T follicular helper cell (primary cell): ENCODE measurements around the gene PCDHA6.
"Not testable (repeated sequence)": the region's sequence is repeated elsewhere in the genome, so short reads cannot be mapped to it uniquely, and the experiment has no call there.

Experiments used
- DNase-seq: peaks from one replicate; pipeline ENCODE4 v3.0.0-alpha.2; 2020; ENCODE audit warnings: low read depth
- total RNA-seq, 2 experiments: gene quantifications; one replicate each; lab custom pipeline; 2026; lab: John Stamatoyannopoulos, UW

The PCDHA6 gene, protein sequence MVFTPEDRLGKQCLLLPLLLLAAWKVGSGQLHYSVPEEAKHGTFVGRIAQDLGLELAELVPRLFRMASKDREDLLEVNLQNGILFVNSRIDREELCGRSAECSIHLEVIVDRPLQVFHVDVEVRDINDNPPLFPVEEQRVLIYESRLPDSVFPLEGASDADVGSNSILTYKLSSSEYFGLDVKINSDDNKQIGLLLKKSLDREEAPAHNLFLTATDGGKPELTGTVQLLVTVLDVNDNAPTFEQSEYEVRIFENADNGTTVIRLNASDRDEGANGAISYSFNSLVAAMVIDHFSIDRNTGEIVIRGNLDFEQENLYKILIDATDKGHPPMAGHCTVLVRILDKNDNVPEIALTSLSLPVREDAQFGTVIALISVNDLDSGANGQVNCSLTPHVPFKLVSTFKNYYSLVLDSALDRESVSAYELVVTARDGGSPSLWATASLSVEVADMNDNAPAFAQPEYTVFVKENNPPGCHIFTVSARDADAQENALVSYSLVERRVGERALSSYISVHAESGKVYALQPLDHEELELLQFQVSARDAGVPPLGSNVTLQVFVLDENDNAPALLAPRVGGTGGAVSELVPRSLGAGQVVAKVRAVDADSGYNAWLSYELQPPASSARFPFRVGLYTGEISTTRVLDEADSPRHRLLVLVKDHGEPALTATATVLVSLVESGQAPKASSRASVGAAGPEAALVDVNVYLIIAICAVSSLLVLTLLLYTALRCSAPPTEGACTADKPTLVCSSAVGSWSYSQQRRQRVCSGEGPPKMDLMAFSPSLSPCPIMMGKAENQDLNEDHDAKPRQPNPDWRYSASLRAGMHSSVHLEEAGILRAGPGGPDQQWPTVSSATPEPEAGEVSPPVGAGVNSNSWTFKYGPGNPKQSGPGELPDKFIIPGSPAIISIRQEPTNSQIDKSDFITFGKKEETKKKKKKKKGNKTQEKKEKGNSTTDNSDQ
- 0 reads per million in 2 experiments for total RNA-seq

DNA sequence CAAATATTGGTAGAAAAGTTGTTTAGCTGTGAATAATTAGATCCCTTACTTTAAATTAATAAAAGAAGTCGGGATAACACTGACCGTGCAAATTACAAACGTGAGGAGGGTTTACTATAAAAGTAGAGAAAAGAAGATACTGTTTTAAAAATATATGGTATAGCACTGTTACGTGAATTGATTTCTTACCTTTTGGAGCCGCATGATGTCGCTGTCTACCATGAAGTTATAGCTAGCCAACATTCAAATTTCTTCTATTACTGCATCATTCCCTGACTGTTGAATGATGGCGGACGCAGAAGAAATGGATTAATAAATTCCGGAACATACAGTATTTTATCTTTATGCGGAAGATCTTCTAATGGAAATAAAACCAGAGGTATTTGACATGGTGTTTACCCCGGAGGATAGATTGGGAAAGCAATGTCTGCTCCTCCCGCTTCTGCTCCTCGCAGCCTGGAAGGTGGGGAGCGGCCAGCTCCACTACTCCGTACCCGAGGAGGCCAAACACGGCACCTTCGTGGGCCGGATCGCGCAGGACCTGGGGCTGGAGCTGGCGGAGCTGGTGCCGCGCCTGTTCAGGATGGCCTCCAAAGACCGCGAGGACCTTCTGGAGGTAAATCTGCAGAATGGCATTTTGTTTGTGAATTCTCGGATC lies at the start of gene PCDHA6:
Gene PCDHA6 (plus strand): TSS at position 257 of the 658 bp plus-strand sequence. CDS start 132 bp downstream, at position 389.
- DNase-seq = no peak

DNA sequence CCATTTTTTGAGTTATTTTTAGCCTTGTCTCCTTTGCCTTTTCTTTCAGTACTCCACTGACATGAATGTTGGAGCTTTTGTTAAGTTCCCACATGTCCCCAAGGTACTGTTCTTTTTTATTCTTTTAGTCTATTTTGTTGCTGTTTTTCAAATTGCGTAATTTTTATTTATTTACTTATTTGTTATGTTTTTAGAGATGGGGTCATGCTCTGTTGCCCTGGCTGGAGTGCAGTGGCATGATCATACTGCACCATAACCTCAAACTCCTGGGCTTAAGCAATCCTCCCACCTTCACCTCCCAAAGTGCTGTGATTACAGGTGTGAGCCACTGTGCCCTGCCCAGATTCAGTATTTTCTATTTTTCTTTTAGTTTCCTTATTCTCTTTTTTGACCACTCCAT lies 47.2 kb upstream of the PCDHA6 start:
- DNase-seq = no peak

DNA sequence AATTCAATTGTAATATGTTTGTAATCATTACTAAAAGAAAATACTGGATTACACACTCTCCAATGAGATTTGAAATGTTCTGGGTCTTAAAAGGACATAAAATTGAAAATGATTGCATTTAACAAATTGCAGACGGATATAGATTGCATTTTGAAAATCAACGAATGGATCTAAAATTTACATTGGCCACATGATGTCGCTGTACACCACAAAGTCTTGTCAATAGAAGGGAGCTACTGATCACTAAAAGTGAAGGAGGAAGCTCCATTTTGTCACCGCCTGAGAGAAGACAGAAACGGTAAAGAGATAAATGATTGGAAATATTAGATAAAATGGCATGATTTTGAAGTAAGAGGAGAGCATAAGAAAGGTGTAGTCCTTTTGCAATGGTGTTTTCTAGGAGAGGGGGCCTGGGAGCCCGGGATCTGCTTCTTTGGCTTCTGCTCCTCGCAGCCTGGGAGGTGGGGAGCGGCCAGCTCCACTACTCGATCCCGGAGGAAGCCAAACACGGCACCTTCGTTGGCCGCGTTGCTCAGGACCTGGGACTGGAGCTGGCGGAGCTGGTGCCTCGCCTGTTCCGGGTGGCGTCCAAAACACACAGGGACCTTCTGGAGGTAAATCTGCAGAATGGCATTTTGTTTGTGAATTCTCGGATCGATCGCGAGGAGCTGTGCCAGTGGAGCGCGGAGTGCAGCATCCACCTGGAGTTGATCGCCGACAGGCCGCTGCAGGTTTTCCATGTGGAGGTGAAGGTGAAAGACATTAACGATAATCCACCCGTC lies 41.7 kb upstream of the PCDHA6 start, which contains the start of gene PCDHA1:
Gene PCDHA1 (plus strand): TSS at position 236 of the 782 bp plus-strand sequence.
- no peak for DNase-seq

DNA sequence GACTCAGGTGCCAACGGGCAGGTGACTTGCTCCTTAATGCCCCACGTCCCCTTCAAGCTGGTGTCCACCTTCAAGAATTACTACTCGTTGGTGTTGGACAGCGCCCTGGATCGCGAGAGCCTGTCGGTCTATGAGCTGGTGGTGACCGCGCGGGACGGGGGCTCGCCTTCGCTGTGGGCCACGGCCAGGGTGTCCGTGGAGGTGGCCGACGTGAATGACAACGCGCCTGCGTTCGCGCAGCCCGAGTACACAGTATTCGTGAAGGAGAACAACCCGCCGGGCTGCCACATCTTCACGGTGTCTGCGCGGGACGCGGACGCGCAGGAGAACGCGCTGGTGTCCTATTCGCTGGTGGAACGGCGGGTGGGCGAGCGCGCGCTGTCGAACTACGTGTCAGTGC lies 40.3 kb upstream of the PCDHA6 start:
- not testable (repeated sequence) for DNase-seq

DNA sequence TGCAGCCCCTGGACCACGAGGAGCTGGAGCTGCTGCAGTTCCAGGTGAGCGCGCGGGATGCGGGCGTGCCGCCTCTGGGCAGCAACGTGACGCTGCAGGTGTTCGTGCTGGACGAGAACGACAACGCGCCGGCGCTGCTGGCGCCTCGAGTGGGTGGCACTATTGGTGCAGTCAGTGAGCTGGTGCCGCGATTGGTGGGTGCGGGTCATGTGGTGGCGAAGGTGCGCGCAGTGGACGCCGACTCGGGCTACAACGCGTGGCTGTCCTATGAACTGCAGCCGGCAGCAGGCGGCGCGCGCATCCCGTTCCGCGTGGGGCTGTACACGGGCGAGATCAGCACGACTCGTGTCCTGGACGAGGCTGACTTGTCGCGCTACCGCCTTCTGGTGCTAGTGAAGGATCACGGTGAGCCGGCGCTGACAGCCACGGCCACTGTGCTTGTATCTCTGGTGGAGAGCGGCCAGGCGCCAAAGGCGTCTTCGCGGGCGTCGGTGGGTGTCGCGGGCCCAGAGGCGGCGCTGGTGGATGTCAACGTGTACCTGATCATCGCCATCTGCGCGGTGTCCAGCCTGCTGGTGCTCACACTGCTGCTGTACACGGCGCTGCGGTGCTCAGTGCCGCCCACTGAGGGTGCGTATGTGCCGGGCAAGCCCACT lies 39.8 kb upstream of the PCDHA6 start:
- not testable (repeated sequence) for DNase-seq

DNA sequence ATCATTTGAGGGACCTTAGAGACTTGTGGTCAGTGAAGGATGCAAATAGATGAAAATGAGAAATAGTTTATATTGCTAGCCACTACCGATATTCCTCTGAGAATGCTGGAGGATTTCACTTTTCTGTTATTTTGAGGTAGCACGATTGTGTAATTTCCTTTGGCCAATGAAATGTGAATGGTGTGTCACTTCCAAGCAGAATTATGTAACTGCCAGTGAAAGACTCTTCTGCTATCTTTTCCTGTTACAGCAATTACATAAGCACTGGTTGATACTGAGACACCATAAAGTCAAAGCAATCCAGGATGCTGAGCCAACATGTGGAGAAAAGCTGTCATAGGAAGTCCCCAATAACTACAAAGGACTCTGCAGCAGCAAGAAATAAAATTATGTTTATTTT lies 36.7 kb upstream of the PCDHA6 start:
- DNase-seq = no peak

DNA sequence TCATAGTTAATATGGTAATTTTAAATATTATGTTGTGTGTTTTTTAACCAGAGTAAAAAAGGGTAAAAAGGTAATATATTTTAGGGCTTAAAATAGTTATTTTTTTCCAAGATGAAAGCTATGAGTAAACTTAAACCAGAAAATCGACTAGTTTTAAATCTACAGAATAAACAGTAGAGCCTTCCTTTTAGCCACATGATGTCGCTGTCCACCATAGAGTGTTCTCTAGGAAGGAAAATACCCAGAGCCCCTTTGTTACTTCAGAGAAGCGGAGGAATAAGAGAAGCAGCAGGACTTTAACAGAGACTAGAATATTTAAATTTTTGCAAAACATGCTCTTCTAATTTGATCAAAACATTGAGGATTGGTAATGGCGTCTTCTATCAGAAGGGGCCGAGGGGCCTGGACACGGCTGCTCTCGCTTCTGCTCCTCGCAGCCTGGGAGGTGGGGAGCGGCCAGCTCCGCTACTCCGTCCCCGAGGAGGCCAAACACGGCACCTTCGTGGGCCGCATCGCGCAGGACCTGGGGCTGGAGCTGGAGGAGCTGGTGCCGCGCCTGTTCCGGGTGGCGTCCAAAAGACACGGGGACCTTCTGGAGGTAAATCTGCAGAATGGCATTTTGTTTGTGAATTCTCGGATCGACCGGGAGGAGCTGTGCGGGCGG lies 33.0 kb upstream of the PCDHA6 start, which contains the start of gene PCDHA2:
Gene PCDHA2 (plus strand): TSS at position 258 of the 664 bp plus-strand sequence.
- no peak for DNase-seq

DNA sequence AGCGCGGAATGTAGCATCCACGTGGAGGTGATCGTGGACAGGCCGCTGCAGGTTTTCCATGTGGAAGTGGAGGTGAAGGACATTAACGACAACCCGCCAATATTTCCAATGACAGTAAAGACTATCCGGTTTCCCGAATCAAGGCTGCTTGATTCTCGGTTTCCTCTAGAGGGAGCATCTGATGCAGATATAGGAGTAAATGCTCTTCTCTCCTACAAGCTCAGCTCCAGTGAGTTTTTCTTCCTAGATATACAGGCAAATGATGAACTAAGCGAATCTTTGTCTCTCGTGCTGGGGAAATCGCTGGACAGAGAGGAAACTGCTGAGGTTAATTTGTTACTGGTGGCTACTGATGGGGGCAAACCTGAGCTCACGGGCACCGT lies 32.5 kb upstream of the PCDHA6 start:
- no peak for DNase-seq

DNA sequence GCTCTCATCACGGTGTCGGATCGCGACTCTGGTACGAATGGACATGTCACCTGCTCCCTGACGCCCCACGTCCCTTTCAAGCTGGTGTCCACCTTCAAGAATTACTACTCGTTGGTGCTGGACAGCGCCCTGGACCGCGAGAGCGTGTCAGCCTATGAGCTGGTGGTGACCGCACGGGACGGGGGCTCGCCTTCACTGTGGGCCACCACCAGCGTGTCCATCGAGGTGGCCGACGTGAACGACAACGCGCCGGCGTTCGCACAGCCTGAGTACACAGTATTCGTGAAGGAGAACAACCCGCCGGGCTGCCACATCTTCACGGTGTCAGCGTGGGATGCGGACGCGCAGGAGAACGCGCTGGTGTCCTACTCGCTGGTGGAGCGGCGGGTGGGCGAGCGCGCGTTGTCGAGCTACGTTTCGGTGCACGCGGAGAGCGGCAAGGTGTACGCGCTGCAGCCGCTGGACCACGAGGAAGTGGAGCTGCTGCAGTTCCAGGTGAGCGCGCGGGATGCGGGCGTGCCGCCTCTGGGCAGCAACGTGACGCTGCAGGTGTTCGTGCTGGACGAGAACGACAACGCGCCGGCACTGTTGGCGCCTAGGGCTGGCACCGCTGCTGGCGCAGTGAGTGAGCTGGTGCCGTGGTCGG lies 31.6 kb upstream of the PCDHA6 start:
- not testable (repeated sequence) for DNase-seq

DNA sequence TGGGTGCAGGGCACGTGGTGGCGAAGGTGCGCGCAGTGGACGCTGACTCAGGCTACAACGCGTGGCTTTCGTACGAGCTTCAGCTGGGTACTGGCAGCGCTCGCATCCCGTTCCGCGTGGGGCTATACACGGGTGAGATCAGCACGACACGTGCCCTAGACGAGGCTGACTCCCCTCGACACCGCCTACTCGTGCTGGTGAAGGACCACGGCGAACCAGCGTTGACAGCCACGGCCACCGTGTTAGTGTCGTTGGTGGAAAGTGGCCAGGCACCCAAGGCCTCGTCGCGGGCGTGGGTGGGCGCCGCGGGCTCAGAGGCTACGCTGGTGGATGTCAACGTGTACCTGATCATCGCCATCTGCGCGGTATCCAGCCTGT lies 31.1 kb upstream of the PCDHA6 start:
- no peak for DNase-seq

DNA sequence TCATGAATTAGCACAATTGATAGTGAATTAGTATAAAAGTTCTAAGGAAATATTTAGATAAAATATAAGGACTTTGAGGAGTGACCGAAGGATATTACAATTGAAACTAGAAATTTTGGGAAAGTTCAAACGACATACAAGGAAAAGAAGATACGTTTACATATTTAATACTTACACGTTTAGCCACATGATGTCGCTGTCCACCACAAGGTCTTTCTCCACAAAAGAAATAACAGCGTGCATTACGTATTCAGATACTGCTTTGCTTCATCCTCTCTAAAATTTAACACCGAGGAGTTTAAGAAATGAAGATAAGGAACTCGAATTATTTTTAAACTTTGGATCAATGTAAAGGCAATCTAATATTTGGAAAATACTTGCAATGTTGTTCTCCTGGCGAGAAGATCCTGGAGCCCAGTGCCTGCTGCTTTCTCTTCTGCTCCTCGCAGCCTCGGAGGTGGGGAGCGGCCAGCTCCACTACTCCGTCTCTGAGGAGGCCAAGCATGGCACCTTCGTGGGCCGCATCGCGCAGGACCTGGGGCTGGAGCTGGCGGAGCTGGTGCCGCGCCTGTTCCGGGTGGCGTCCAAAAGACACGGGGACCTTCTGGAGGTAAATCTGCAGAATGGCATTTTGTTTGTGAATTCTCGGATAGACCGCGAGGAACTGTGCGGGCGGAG lies 26.8 kb upstream of the PCDHA6 start, which contains the start of gene PCDHA3:
Gene PCDHA3 (plus strand): TSS at position 242 of the 678 bp plus-strand sequence.
- DNase-seq = no peak

DNA sequence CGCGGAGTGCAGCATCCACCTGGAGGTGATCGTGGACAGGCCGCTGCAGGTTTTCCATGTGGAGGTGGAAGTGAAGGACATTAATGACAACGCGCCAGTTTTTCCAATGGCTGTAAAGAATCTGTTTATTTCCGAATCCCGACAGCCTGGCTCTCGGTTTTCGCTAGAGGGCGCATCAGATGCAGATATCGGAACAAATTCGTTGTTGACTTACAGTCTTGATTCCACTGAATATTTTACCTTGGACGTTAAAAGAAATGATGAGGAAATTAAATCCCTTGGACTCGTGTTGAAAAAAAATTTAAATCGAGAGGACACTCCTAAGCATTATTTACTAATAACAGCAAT lies 26.3 kb upstream of the PCDHA6 start:
- DNase-seq = no peak

DNA sequence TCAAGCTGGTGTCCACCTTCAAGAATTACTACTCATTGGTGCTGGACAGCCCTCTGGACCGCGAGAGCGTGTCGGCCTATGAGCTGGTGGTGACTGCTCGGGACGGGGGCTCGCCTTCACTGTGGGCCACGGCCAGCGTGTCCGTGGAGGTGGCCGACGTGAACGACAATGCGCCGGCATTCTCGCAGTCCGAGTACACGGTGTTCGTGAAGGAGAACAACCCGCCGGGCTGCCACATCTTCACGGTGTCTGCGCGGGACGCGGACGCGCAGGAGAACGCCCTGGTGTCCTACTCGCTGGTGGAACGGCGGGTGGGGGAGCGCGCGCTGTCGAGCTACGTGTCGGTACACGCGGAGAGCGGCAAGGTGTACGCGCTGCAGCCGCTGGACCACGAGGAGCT lies 25.4 kb upstream of the PCDHA6 start:
- DNase-seq = not testable (repeated sequence)

DNA sequence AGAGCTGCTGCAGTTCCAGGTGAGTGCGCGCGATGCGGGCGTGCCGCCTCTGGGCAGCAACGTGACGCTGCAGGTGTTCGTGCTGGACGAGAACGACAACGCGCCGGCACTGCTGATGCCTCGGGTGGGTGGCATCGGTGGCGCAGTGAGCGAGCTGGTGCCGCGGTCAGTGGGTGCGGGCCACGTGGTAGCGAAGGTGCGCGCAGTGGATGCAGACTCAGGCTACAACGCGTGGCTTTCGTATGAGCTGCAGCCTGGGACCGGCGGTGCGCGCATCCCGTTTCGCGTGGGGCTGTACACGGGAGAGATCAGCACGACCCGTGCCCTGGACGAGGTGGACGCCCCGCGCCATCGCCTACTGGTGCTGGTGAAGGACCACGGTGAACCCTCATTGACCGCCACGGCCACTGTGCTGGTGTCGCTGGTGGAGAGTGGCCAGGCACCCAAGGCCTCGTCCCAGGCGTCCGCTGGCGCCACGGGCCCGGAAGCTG lies 24.9 kb upstream of the PCDHA6 start:
- no peak for DNase-seq

DNA sequence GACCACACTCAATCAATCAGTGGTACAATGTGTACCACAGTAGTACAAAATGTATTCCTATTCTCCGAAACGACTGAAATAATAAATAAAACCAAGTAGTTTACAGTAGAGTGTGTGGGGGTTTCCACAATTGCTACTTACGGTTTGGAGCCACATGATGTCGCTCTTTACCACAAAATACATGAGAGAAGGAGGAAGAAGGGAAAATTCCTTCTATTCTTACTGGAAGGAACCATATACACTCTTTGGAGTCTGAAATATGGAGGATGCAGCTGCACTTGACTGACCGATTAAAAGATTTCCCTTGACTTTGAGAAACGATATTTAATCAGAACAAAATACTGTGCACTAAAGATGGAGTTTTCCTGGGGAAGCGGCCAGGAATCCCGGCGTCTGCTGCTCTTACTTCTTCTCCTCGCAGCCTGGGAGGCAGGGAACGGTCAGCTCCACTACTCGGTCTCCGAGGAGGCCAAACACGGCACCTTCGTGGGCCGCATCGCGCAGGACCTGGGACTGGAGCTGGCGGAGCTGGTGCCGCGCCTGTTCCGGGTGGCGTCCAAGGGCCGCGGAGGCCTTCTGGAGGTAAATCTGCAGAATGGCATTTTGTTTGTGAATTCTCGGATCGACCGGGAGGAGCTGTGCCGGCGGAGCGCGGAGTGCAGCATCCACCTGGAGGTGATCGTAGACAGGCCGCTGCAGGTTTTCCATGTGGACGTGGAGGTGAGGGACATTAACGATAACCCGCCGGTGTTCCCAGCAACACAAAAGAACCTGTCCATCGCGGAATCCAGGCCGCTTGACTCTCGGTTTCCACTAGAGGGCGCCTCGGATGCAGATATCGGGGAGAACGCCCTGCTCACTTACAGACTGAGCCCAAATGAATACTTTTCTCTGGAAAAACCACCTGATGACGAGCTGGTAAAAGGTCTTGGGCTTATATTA lies 20.7 kb upstream of the PCDHA6 start, which contains the start of gene PCDHA4:
Gene PCDHA4 (plus strand): TSS at position 235 of the 942 bp plus-strand sequence.
- no peak for DNase-seq

DNA sequence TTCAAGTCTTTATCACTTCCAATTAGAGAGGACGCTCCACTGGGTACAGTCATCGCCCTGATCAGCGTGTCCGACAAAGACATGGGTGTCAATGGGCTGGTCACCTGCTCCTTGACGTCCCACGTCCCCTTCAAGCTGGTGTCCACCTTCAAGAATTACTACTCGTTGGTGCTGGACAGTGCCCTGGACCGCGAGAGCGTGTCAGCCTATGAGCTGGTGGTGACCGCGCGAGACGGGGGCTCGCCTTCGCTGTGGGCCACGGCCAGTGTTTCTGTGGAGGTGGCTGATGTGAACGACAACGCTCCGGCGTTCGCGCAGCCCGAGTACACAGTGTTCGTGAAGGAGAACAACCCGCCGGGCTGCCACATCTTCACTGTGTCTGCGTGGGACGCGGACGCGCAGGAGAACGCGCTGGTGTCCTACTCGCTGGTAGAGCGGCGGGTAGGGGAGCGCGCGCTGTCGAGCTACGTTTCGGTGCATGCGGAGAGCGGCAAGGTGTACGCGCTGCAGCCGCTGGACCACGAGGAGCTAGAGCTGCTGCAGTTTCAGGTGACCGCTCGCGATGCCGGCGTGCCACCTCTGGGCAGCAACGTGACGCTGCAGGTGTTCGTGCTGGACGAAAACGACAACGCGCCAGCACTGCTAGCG lies 19.4 kb upstream of the PCDHA6 start:
- not testable (repeated sequence) for DNase-seq

DNA sequence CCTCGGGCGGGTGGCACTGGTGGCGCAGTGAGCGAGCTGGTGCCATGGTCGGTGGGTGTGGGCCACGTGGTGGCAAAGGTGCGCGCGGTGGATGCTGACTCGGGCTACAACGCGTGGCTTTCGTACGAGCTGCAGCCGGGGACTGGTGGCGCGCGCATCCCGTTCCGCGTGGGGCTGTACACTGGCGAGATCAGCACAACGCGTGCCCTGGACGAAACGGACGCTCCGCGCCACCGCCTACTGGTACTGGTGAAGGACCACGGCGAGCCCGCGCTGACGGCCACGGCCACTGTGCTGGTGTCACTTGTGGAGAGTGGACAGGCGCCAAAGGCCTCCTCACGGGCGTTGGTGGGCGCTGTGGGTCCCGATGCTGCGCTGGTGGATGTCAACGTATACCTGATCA lies 18.9 kb upstream of the PCDHA6 start:
- DNase-seq = no peak
